Measurements from ENCODE around the gene CTNNBL1. TPM values are rescaled to one million over a fixed set of nuclear protein-coding genes. Genes with fewer than 3 reads are reported as not detected.

CTNNBL1 gene
- total RNA-seq, 1 donor from 2014 or later = 32.8 TPM

GRCh38 chr20:37921341-37921929 lies 227.6 kb downstream of the CTNNBL1 start:
- no peak for DNase-seq

Other genes starting within 250 kb of the CTNNBL1 start
- gene NNAT, start 172.8 kb upstream of the CTNNBL1 start, total RNA-seq = 0.23 and 0.34 TPM in 2 replicates
- gene BLCAP, start 166.2 kb upstream of the CTNNBL1 start, total RNA-seq = 53.9 and 64.8 TPM in 2 replicates
- 0.51 TPM in 1 of 2 replicates, not detected in the other for gene VSTM2L, start 209.1 kb downstream of the CTNNBL1 start, total RNA-seq

Data from dermis blood vessel endothelial cell (primary cell).